Stromal cell of bone marrow (primary cell): ENCODE data around the gene TEX13D.

Source experiments
- DNase-seq: peaks from one replicate; pipeline ENCODE4 v3.0.0-alpha.2; 2012; ENCODE audit warnings: low read depth

The TEX13D gene

GRCh38 chrX:124348182-124348581 lies 15.7 kb downstream of the TEX13D start:
- no peak for DNase-seq

- DNase-seq, result no peak
Observed at GRCh38 chrX:124348885-124349453, 16.5 kb downstream of the TEX13D start.

DNA sequence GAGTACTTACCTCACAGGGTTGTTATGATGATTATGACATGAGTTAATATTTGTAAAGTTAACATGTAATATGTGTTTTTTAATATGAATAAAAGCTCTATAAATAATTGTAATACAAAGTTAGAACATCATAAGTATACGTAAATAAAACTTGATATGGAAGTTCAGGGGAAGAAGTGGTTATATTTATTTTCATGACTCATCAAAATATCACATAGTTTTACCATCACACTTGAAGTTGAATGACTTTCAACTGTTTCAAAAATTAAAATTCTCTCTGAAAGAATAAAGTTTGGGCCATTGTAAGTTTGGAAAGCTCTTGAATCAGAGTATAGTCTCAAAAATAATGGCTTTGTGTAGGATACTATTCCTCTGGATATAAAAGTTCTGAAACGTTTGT lies 22.2 kb downstream of the TEX13D start:
- DNase-seq, result no peak

GRCh38 chrX:124358800-124359383 lies 26.4 kb downstream of the TEX13D start:
- no peak for DNase-seq

DNA sequence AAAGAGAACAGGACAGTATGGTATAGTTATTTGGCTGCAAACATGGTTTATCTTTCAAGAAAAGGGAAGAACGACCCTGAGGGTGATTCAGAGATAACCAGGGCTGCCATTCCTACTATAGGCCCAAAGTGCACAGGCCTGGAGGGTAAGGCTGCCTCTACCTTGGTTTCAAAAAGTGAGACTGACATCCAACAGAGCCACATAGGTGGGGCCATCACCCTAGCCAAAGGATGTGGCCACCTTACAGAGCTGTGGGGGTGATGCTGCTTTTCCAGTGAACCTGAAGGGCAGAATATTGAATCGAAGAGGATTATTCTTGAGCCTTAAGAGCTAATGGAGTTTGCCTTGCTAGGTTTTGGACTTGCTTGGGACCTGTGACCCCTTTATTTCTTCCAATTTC lies 29.6 kb downstream of the TEX13D start:
- no peak for DNase-seq

GRCh38 chrX:124362761-124363160 lies 30.3 kb downstream of the TEX13D start:
- no peak for DNase-seq

DNA sequence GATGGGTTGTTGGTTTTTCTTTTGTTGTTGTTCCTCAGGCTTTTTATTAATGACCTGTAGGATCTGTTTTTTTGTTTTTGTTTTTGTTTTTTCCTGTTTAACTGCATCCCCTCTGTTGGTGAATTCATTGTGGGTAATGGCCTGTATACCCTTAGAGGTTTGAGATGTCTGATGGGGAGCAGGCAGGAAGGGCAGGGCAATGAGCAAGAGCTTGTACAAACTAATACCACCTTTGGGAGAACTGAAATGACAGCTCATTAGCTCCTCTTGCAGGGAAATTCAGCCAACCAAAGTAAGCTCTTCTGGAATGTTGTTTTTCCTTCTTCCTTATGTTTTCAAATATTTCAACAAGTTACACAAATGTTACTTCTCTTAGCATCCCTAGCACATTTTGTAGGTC lies 37.3 kb downstream of the TEX13D start:
- DNase-seq, result no peak

DNA sequence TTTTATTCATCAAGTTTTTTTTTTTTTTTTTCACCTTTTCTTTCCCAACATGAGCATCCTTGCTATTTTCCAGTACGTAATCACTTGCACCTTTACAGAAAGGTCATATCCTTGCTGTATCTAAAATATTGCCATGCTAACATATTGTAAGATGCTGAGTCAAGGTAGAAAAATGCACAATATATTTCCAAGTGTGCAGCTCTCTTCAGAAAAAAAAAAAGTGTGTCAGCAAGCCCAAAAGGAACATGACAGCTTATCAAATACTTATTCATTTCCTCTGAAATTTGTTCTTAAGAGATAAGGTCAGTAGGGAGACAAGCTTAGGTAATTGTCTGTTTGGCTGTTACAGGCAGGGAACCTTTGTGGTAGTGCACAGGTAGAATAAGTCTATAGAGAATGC lies 40.9 kb downstream of the TEX13D start:
- DNase-seq, result no peak

- DNase-seq, result no peak
Observed at GRCh38 chrX:124378643-124379042, 46.2 kb downstream of the TEX13D start.

GRCh38 chrX:124383354-124383753 lies 50.9 kb downstream of the TEX13D start:
- DNase-seq, result no peak

DNA sequence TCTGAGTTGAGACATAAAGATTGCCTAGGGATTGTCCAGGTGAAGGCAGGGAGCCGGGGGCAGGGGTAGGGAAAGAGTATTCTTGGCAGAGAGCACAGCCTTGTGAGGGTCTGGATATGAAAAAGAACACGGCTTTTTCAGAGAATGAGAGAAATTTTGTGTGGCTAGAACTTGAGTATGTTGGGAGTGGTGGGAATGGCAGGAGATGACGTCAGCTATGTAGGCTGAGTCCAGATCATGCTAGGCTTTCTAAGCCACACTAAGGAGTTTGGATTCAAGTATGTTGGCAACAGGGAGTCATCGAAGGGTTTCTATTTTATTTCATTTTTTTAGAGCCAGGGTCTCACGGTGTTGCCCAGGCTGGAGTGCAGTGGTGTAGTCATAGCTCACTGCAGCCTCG lies 53.9 kb downstream of the TEX13D start:
- no peak for DNase-seq
